HG03565 (cell line): Measurements from ENCODE around the gene TMEM259.

Experiments
- ATAC-seq: cut with Tn5 transposase; IDR thresholded peaks from one replicate; pipeline ENCODE4 v1.9.1; 2021; ENCODE audit warnings: mild to moderate bottlenecking, moderate library complexity; ENCODE audit not compliant: unreplicated experiment

The TMEM259 gene

GRCh38 chr19:990746-991145, 30.2 kb downstream of the TMEM259 start:
- no peak for ATAC-seq

GRCh38 chr19:990119-990571, 30.8 kb downstream of the TMEM259 start:
- ATAC-seq = no peak

GRCh38 chr19:989381-990081, 31.4 kb downstream of the TMEM259 start:
- ATAC-seq = no peak

GRCh38 chr19:988510-988909, 32.4 kb downstream of the TMEM259 start:
- ATAC-seq = no peak

GRCh38 chr19:988081-988480, 32.8 kb downstream of the TMEM259 start:
- no peak for ATAC-seq

GRCh38 chr19:986083-986482, 34.8 kb downstream of the TMEM259 start:
- ATAC-seq = no peak

GRCh38 chr19:984165-984967, 36.6 kb downstream of the TMEM259 start, which contains the start of gene WDR18:
Gene WDR18 (plus strand): TSS chr19:984345. CDS start chr19:984354, 9 bp downstream.
- peak; percentile 53 for ATAC-seq

- peak; percentile 43 for ATAC-seq
Measured at GRCh38 chr19:982567-983170, 38.3 kb downstream of the TMEM259 start.

- no peak for ATAC-seq
Measured at GRCh38 chr19:980133-980998, 40.6 kb downstream of the TMEM259 start.

GRCh38 chr19:979318-979741, 41.6 kb downstream of the TMEM259 start:
- no peak for ATAC-seq

GRCh38 chr19:977058-977464, 43.9 kb downstream of the TMEM259 start:
- no peak for ATAC-seq

- no peak for ATAC-seq
Measured at GRCh38 chr19:976476-976875, 44.4 kb downstream of the TMEM259 start.

- ATAC-seq = no peak
Measured at GRCh38 chr19:974564-975257, 46.2 kb downstream of the TMEM259 start.

- no peak for ATAC-seq
Measured at GRCh38 chr19:973726-974563, 47.0 kb downstream of the TMEM259 start.

- ATAC-seq = no peak
Measured at GRCh38 chr19:972281-972680, 48.6 kb downstream of the TMEM259 start.

- no peak for ATAC-seq
Measured at GRCh38 chr19:971795-972194, 49.1 kb downstream of the TMEM259 start.

- no peak for ATAC-seq
Measured at GRCh38 chr19:970695-971094, 50.2 kb downstream of the TMEM259 start.

GRCh38 chr19:966485-967088, 54.3 kb downstream of the TMEM259 start:
- no peak for ATAC-seq
